Measurements from ENCODE around the gene TACO1. TPM values are rescaled to one million over a fixed set of nuclear protein-coding genes. Genes with fewer than 3 reads are reported as not detected.

TACO1 gene
- total and polyA plus RNA-seq, 7 donors: 28.6 to 49.5 (median 43.6) TPM

- Histone ChIP-seq H3K4me3 (no peak overlapping the region), H3K9me3 (no peaks in the 10 kb centered on the region), H3K4me1 (peaks cover 22% of the 10 kb centered on the region), H3K27ac (no peak overlapping the region), H3K27me3 (ENCODE audit: insufficient read depth in 3 of 3, low read length in 2 of 3) (no peaks in the 10 kb centered on the region), H3K36me3 (ENCODE audit: insufficient read depth in 1 of 2, low read depth in 1 of 2) (peaks cover 0 to 44% of the 10 kb centered on the region in 2 donors)
- no peak for TF ChIP-seq CTCF (IDR thresholded peaks at IDR 0.05)
- no peak for DNase-seq
- intact Hi-C loops (cut with DNase I): no loop called here
- 70 to 80% (median 74%) methylated on average over 4 of the region's 4 CpGs for WGBS, 3 donors
- peak in 3 of 4 donors; percentile 15 to 65 (median 52) for ATAC-seq
Measured at GRCh38 chr17:63641692-63642448, 41.2 kb downstream of the TACO1 start.

- ATAC-seq (no peak), DNase-seq (no peak)
- Histone ChIP-seq H3K27me3 (ENCODE audit: insufficient read depth in 3 of 3, low read length in 2 of 3) (no peaks in the 10 kb centered on the region), H3K4me3 (no peak overlapping the region), H3K9me3 (no peaks in the 10 kb centered on the region), H3K4me1 (peaks cover 33% of the 10 kb centered on the region), H3K36me3 (ENCODE audit: insufficient read depth in 1 of 2, low read depth in 1 of 2) (peaks cover 0 to 48% of the 10 kb centered on the region in 2 donors), H3K27ac (no peak overlapping the region)
- WGBS, 3 donors: 88 to 98% (median 91%) methylated on average over 7 of the region's 7 CpGs
- intact Hi-C loops (cut with DNase I): no loop called here
- no peak for TF ChIP-seq CTCF (IDR thresholded peaks at IDR 0.05)
Measured at GRCh38 chr17:63644846-63645245, 44.2 kb downstream of the TACO1 start.

DNA sequence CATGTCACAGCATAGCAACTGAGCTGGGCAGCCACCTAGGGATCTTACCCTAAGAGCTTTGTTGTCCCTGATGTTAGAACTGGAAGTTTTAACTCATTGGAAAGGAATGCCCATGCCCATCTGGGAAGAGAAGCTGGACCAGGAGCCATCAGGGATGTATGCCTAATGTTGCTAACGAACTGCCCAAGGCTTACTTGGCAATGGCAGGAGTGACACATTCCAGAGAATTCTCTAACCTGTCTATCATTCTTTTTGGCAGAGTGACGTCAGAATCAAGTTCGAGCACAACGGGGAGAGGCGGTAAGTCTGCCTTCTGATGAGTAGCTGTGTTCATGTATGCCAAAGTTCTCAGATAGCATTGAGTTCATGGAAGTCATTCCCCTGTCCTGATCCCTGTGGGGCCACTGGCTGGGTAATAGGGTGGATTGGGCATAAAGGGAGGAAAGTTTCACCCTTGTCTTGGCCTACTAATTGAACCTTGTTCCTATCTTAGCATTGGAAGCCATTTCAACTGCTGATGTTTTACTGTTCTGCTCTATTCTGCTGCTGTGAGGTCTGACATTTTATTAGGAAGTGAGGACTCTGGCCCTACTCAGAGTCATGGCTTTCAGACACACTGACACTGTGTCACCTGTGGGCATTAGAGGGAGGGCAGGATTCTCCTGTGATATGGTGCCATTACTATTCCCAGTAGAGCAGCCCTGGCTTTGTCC lies 45.2 kb downstream of the TACO1 start:
- H3K27ac ChIP-seq: no peak overlapping the region
- no peak for DNase-seq
- peaks cover 0 to 55% of the 10 kb centered on the region in 2 donors for H3K36me3 ChIP-seq (ENCODE audit: insufficient read depth in 1 of 2, low read depth in 1 of 2)
- peak; percentile 52 to 79 (median 60) for ATAC-seq
- peaks cover 33% of the 10 kb centered on the region for H3K4me1 ChIP-seq
- no peaks in the 10 kb centered on the region for H3K27me3 ChIP-seq (ENCODE audit: insufficient read depth in 3 of 3, low read length in 2 of 3)
- no peak for TF ChIP-seq CTCF (IDR thresholded peaks at IDR 0.05)
- intact Hi-C loops (cut with DNase I): no loop called here
- 40 to 60% (median 44%) methylated on average over 5 of the region's 5 CpGs for WGBS, 3 donors
- H3K9me3 ChIP-seq: no peaks in the 10 kb centered on the region
- H3K4me3 ChIP-seq: no peak overlapping the region

- Histone ChIP-seq H3K27ac (no peak overlapping the region), H3K4me3 (no peak overlapping the region), H3K4me1 (peaks cover 33% of the 10 kb centered on the region), H3K36me3 (ENCODE audit: insufficient read depth in 1 of 2, low read depth in 1 of 2) (peaks cover 0 to 60% of the 10 kb centered on the region in 2 donors), H3K9me3 (no peaks in the 10 kb centered on the region), H3K27me3 (ENCODE audit: insufficient read depth in 3 of 3, low read length in 2 of 3) (no peaks in the 10 kb centered on the region)
- 91 to 98% (median 96%) methylated on average over 1 of the region's 1 CpG for WGBS, 3 donors
- DNase-seq: no peak
- TF ChIP-seq CTCF (IDR thresholded peaks at IDR 0.05): no peak
- no peak for ATAC-seq
- intact Hi-C loops (cut with DNase I): no loop called here
Measured at GRCh38 chr17:63646488-63646806, 45.8 kb downstream of the TACO1 start.
